Prostate gland (tissue), 2 donors: Measurements from ENCODE around the gene MYO1D. TPM values are rescaled to one million over a fixed set of nuclear protein-coding genes. Genes with fewer than 3 reads are reported as not detected.

Source experiments
- DNase-seq: peaks from one replicate; pipeline ENCODE4 v3.0.0-alpha.2; 2019; ENCODE audit warnings: low spot score
- H3K27ac ChIP-seq, 2 donors: fragments of 200-600 bp; sonication (generic); 2 replicates each; pipeline ENCODE4 v1.5.1; 2017 to 2019
- H3K27me3 ChIP-seq: fragments of 200-600 bp; sonication (generic); replicated peaks from 2 replicates; pipeline ENCODE4 v1.5.1; 2019; ENCODE audit not compliant: insufficient read depth
- H3K36me3 ChIP-seq, 2 donors: fragments of 200-600 bp; sonication (generic); 1 replicate in 1 of 2; 2 replicates in 1 of 2; pipeline versions ENCODE4 v1.5.1 to v1.8.1; 2017 to 2019
- H3K4me1 ChIP-seq: fragments of 200-600 bp; sonication (generic); replicated peaks from 2 replicates; pipeline ENCODE4 v1.5.1; 2019
- H3K4me3 ChIP-seq, 2 donors: fragments of 200-600 bp; sonication (generic); 2 replicates each; pipeline ENCODE4 v1.5.1; 2017 to 2019
- H3K9me3 ChIP-seq: fragments of 200-600 bp; sonication (generic); 2 replicates; pipeline ENCODE4 v1.5.1; 2017
- CTCF ChIP-seq, 4 experiments: fragments of 200-600 bp in 2 of 4; fragments of 450-650 bp in 2 of 4; sonication (generic) in 2 of 4; IDR thresholded peaks; 1 replicate in 3 of 4; 2 replicates in 1 of 4; pipeline ENCODE4 v1.5.1; 2016 to 2019; ENCODE audit warnings: antibody characterized with exemption in 4 of 4, mild to moderate bottlenecking in 2 of 4, moderate library complexity in 2 of 4
- POLR2A ChIP-seq: fragments of 450-650 bp; IDR thresholded peaks from one replicate; pipeline ENCODE4 v1.6.1; 2016; ENCODE audit warnings: antibody characterized with exemption, mild to moderate bottlenecking
- POLR2AphosphoS5 ChIP-seq: sonication (generic); formaldehyde crosslinking; IDR thresholded peaks from one replicate; pipeline ENCODE4 v1.6.1; 2017; ENCODE audit warnings: antibody characterized with exemption
- WGBS: methylation state at CpG from one replicate; pipeline ENCODE4 v1.1.5; 2018; 5-methylcytosine and 5-hydroxymethylcytosine counted together
- intact Hi-C: fragments of 100-400 bp; cut with DNase I; formaldehyde crosslinking; loops from one replicate; pipeline ENCODE4 v1.14.2; 2022
- total RNA-seq, 2 donors: library from RNA; depleted of rRNA; stranded (reverse); fragments of >200 nt; gene quantifications; one replicate each; pipeline ENCODE4 v1.1.0, GENCODE V29; 2016

Gene MYO1D
- total RNA-seq, 2 donors from 2014 or later, result 44.2 to 45.2 TPM

- Histone ChIP-seq H3K4me3 (no peak overlapping the region), H3K9me3 (no peaks in the 10 kb centered on the region), H3K4me1 (no peaks in the 10 kb centered on the region), H3K36me3 (peaks cover 3 to 8% of the 10 kb centered on the region in 2 donors), H3K27me3 (no peaks in the 10 kb centered on the region), H3K27ac (no peak overlapping the region)
- intact Hi-C loops, result no loop called here
- no peak for DNase-seq
- 55% methylated on average over 11 of the region's 11 CpGs for WGBS
- TF ChIP-seq POLR2A, result no peak
- TF ChIP-seq CTCF (IDR thresholded peaks at IDR 0.05), result no peak
- no peak for TF ChIP-seq POLR2AphosphoS5
These were observed 394.2 kb downstream of the MYO1D start for GRCh38 chr17:32482568-32483320.

- Histone ChIP-seq H3K27ac (no peak overlapping the region), H3K4me3 (no peak overlapping the region), H3K4me1 (no peaks in the 10 kb centered on the region), H3K36me3 (peaks cover 3 to 8% of the 10 kb centered on the region in 2 donors), H3K9me3 (no peaks in the 10 kb centered on the region), H3K27me3 (no peaks in the 10 kb centered on the region)
- TF ChIP-seq POLR2AphosphoS5 (no peak), CTCF (IDR thresholded peaks at IDR 0.05) (no peak), POLR2A (no peak)
- intact Hi-C loops, result no loop called here
- WGBS, result 73% methylated on average over 8 of the region's 8 CpGs
- DNase-seq, result no peak
These were observed 395.7 kb downstream of the MYO1D start for GRCh38 chr17:32481193-32481592.

GRCh38 chr17:32479074-32479617 lies 397.8 kb downstream of the MYO1D start:
- TF ChIP-seq POLR2A (no peak), POLR2AphosphoS5 (no peak)
- Histone ChIP-seq H3K9me3 (no peaks in the 10 kb centered on the region), H3K27me3 (no peaks in the 10 kb centered on the region), H3K36me3 (peaks cover 8% of the 10 kb centered on the region in 2 donors), H3K4me3 (no peak overlapping the region), H3K4me1 (no peaks in the 10 kb centered on the region), H3K27ac (no peak overlapping the region)
- 86% methylated on average over 5 of the region's 5 CpGs for WGBS
- intact Hi-C loops, result no loop called here
- DNase-seq, result no peak

GRCh38 chr17:32477220-32477619 lies 399.7 kb downstream of the MYO1D start:
- no peaks in the 10 kb centered on the region for H3K4me1 ChIP-seq
- no peak overlapping the region for H3K27ac ChIP-seq
- intact Hi-C loops, result no loop called here
- TF ChIP-seq POLR2AphosphoS5, result peak; percentile 51
- no peak for TF ChIP-seq POLR2A
- TF ChIP-seq CTCF (IDR thresholded peaks at IDR 0.05), result no peak
- 75% methylated on average over 8 of the region's 8 CpGs for WGBS
- H3K27me3 ChIP-seq, result no peaks in the 10 kb centered on the region
- peak; percentile 42 for DNase-seq
- peaks cover 10 to 13% of the 10 kb centered on the region in 2 donors for H3K36me3 ChIP-seq
- no peak overlapping the region for H3K4me3 ChIP-seq
- H3K9me3 ChIP-seq, result no peaks in the 10 kb centered on the region

GRCh38 chr17:32475258-32475657 lies 401.7 kb downstream of the MYO1D start:
- H3K4me3 ChIP-seq, result no peak overlapping the region
- TF ChIP-seq POLR2AphosphoS5, result no peak
- no peak for TF ChIP-seq POLR2A
- TF ChIP-seq CTCF (IDR thresholded peaks at IDR 0.05), result no peak
- peaks cover 10 to 13% of the 10 kb centered on the region in 2 donors for H3K36me3 ChIP-seq
- H3K9me3 ChIP-seq, result no peaks in the 10 kb centered on the region
- WGBS, result 89% methylated on average over 3 of the region's 3 CpGs
- H3K27me3 ChIP-seq, result no peaks in the 10 kb centered on the region
- no peaks in the 10 kb centered on the region for H3K4me1 ChIP-seq
- intact Hi-C loops, result no loop called here
- DNase-seq, result no peak
- no peak overlapping the region for H3K27ac ChIP-seq
